H7 (cell line): ENCODE measurements around the gene FMNL2. TPM values are rescaled to one million over a fixed set of nuclear protein-coding genes. Genes with fewer than 3 reads are reported as not detected.
"Not testable (repeated sequence)": the region's sequence is repeated elsewhere in the genome, so short reads cannot be mapped to it uniquely, and the experiment has no call there.

Source experiments
- DNase-seq: peaks from one replicate; pipeline ENCODE4 v3.0.0; 2012
- H3K27me3 ChIP-seq: 2 replicates; pipeline ENCODE4 v1.6.0; 2011; ENCODE audit warnings: mild to moderate bottlenecking, low read length; ENCODE audit not compliant: control insufficient read depth, insufficient read depth
- H3K36me3 ChIP-seq: replicated peaks from 2 replicates; pipeline ENCODE4 v1.5.1; 2011; ENCODE audit warnings: low read length; ENCODE audit not compliant: control insufficient read depth, insufficient read depth
- H3K4me3 ChIP-seq: 2 replicates; pipeline ENCODE4 v1.5.1; 2011; ENCODE audit warnings: low read depth, mild to moderate bottlenecking, control low read depth, low read length, moderate library complexity; ENCODE audit not compliant: insufficient read depth
- total RNA-seq: library from RNA; depleted of rRNA; stranded (reverse); fragments of >200 nt; shearing (Covaris generic); gene quantifications from 2 replicates; pipeline ENCODE4 v1.2.3, GENCODE V29; 2014

The FMNL2 gene
- total RNA-seq, 1 experiment from 2014 or later, result 20.0 TPM

- DNase-seq, result no peak
- Histone ChIP-seq H3K27me3 (no peaks in the 10 kb centered on the region), H3K36me3 (no peaks in the 10 kb centered on the region), H3K4me3 (no peak overlapping the region)
Measured at GRCh38 chr2:152376968-152377367, 42.0 kb downstream of the FMNL2 start.

- DNase-seq, result no peak
- no peaks in the 10 kb centered on the region for H3K27me3 ChIP-seq
- H3K36me3 ChIP-seq, result no peaks in the 10 kb centered on the region
- H3K4me3 ChIP-seq, result no peak overlapping the region
Measured at GRCh38 chr2:152379089-152379488, 44.1 kb downstream of the FMNL2 start.

- Histone ChIP-seq H3K4me3 (no peak overlapping the region), H3K27me3 (no peaks in the 10 kb centered on the region)
Measured at GRCh38 chr2:152380261-152381055, 45.5 kb downstream of the FMNL2 start.

GRCh38 chr2:152383702-152384101 lies 48.7 kb downstream of the FMNL2 start:
- H3K36me3 ChIP-seq, result no peaks in the 10 kb centered on the region
- no peak for DNase-seq

More at GRCh38 chr2:152380261-152381055, 45.5 kb downstream of the FMNL2 start:
- no peaks in the 10 kb centered on the region for H3K36me3 ChIP-seq
- no peak for DNase-seq

GRCh38 chr2:152384992-152385391 lies 50.0 kb downstream of the FMNL2 start:
- Histone ChIP-seq H3K4me3 (no peak overlapping the region), H3K36me3 (no peaks in the 10 kb centered on the region), H3K27me3 (no peaks in the 10 kb centered on the region)
- no peak for DNase-seq

More at GRCh38 chr2:152383702-152384101, 48.7 kb downstream of the FMNL2 start:
- Histone ChIP-seq H3K27me3 (no peaks in the 10 kb centered on the region), H3K4me3 (no peak overlapping the region)

GRCh38 chr2:152385650-152386049 lies 50.7 kb downstream of the FMNL2 start:
- Histone ChIP-seq H3K4me3 (no peak overlapping the region), H3K36me3 (no peaks in the 10 kb centered on the region), H3K27me3 (no peaks in the 10 kb centered on the region)
- no peak for DNase-seq

GRCh38 chr2:152386266-152386665 lies 51.3 kb downstream of the FMNL2 start:
- no peak for DNase-seq
- no peaks in the 10 kb centered on the region for H3K36me3 ChIP-seq
- H3K4me3 ChIP-seq, result no peak overlapping the region

GRCh38 chr2:152387041-152387440 lies 52.1 kb downstream of the FMNL2 start:
- no peaks in the 10 kb centered on the region for H3K27me3 ChIP-seq
- H3K4me3 ChIP-seq, result no peak overlapping the region
- H3K36me3 ChIP-seq, result no peaks in the 10 kb centered on the region
- DNase-seq, result no peak

More at GRCh38 chr2:152386266-152386665, 51.3 kb downstream of the FMNL2 start:
- H3K27me3 ChIP-seq, result no peaks in the 10 kb centered on the region

- not testable (repeated sequence) for H3K4me3 ChIP-seq, H3K36me3 ChIP-seq, H3K27me3 ChIP-seq, DNase-seq
Measured at GRCh38 chr2:152388269-152388668, 53.3 kb downstream of the FMNL2 start.

GRCh38 chr2:152389483-152389882 lies 54.5 kb downstream of the FMNL2 start:
- no peak for DNase-seq
- Histone ChIP-seq H3K4me3 (no peak overlapping the region), H3K27me3 (no peaks in the 10 kb centered on the region), H3K36me3 (no peaks in the 10 kb centered on the region)

- Histone ChIP-seq H3K27me3 (no peaks in the 10 kb centered on the region), H3K36me3 (no peaks in the 10 kb centered on the region), H3K4me3 (no peak overlapping the region)
- no peak for DNase-seq
Measured at GRCh38 chr2:152390837-152391236, 55.9 kb downstream of the FMNL2 start.

GRCh38 chr2:152391318-152391717 lies 56.3 kb downstream of the FMNL2 start:
- Histone ChIP-seq H3K36me3 (no peaks in the 10 kb centered on the region), H3K4me3 (no peak overlapping the region), H3K27me3 (no peaks in the 10 kb centered on the region)
- no peak for DNase-seq

- Histone ChIP-seq H3K4me3 (no peak overlapping the region), H3K36me3 (no peaks in the 10 kb centered on the region), H3K27me3 (no peaks in the 10 kb centered on the region)
- DNase-seq, result no peak
Measured at GRCh38 chr2:152393377-152393776, 58.4 kb downstream of the FMNL2 start.

GRCh38 chr2:152394326-152394725 lies 59.4 kb downstream of the FMNL2 start:
- Histone ChIP-seq H3K36me3 (no peaks in the 10 kb centered on the region), H3K27me3 (no peaks in the 10 kb centered on the region), H3K4me3 (no peak overlapping the region)
- no peak for DNase-seq

GRCh38 chr2:152395103-152395502 lies 60.1 kb downstream of the FMNL2 start:
- no peaks in the 10 kb centered on the region for H3K27me3 ChIP-seq
- DNase-seq, result no peak
- no peak overlapping the region for H3K4me3 ChIP-seq
- H3K36me3 ChIP-seq, result no peaks in the 10 kb centered on the region
